Thoracic aorta (tissue), 2 donors: Measurements from ENCODE around the gene DDX27. TPM values are rescaled to one million over a fixed set of nuclear protein-coding genes. Genes with fewer than 3 reads are reported as not detected.

Source experiments
- ATAC-seq: fragments of 150-250 bp; one replicate; pipeline ENCODE4 v1.8.0; 2017; ENCODE audit warnings: low read depth; ENCODE audit not compliant: insufficient number of reproducible peaks, low FRiP score
- DNase-seq: peaks from one replicate; pipeline ENCODE4 v3.0.0-alpha.2; 2020; ENCODE audit warnings: low spot score
- H3K27ac ChIP-seq, 2 donors: fragments of 200-600 bp; sonication (generic); 1 replicate in 1 of 2; 2 replicates in 1 of 2; pipeline ENCODE4 v1.5.1; 2016; ENCODE audit warnings: mild to moderate bottlenecking in 2 of 2, moderate library complexity in 2 of 2
- H3K27me3 ChIP-seq: fragments of 200-600 bp; sonication (generic); replicated peaks from 2 replicates; pipeline ENCODE4 v1.6.0; 2016; ENCODE audit warnings: mild to moderate bottlenecking; ENCODE audit not compliant: insufficient read depth
- H3K36me3 ChIP-seq: fragments of 200-600 bp; sonication (generic); one replicate; pipeline ENCODE4 v1.5.1; 2016
- H3K4me1 ChIP-seq, 2 donors: fragments of 200-600 bp; sonication (generic); 1 replicate in 1 of 2; 2 replicates in 1 of 2; pipeline versions ENCODE4 v1.5.1 to v1.6.0; 2016; ENCODE audit warnings: low read depth in 2 of 2, mild to moderate bottlenecking in 1 of 2; ENCODE audit not compliant: control insufficient read depth in 1 of 2
- H3K4me3 ChIP-seq: fragments of 200-600 bp; sonication (generic); 2 replicates; pipeline ENCODE4 v1.5.1; 2016; ENCODE audit warnings: mild to moderate bottlenecking
- H3K9me3 ChIP-seq: fragments of 200-600 bp; sonication (generic); 2 replicates; pipeline ENCODE4 v1.5.1; 2016
- CTCF ChIP-seq: fragments of 200-600 bp; sonication (generic); IDR thresholded peaks from one replicate; pipeline ENCODE4 v1.5.1; 2019; ENCODE audit warnings: antibody characterized with exemption
- total RNA-seq, 2 donors: library from RNA; depleted of rRNA; stranded (reverse); fragments of >200 nt; gene quantifications; one replicate each; pipeline versions ENCODE4 v1.1.0 to v1.2.3, GENCODE V29; 2016

Gene DDX27
- total RNA-seq, 2 donors from 2014 or later, result 35.3 to 35.9 TPM

GRCh38 chr20:49282584-49283171, 63.5 kb downstream of the DDX27 start:
- Histone ChIP-seq H3K27me3 (no peaks in the 10 kb centered on the region), H3K27ac (no peak overlapping the region), H3K4me1 (peaks cover 13 to 42% of the 10 kb centered on the region in 2 donors), H3K36me3 (peaks cover 70% of the 10 kb centered on the region), H3K4me3 (no peak overlapping the region), H3K9me3 (peaks cover 25% of the 10 kb centered on the region)
- DNase-seq (no peak), ATAC-seq (no peak)
- TF ChIP-seq CTCF, result no peak

GRCh38 chr20:49283176-49283702, 64.0 kb downstream of the DDX27 start:
- Histone ChIP-seq H3K4me1 (peaks cover 13 to 45% of the 10 kb centered on the region in 2 donors), H3K27ac (no peak overlapping the region), H3K27me3 (no peaks in the 10 kb centered on the region), H3K36me3 (peaks cover 70% of the 10 kb centered on the region), H3K4me3 (no peak overlapping the region), H3K9me3 (peaks cover 25% of the 10 kb centered on the region)
- no peak for DNase-seq
- ATAC-seq, result no peak
- TF ChIP-seq CTCF, result no peak

- no peaks in the 10 kb centered on the region for H3K27me3 ChIP-seq
- no peak for TF ChIP-seq CTCF
- peaks cover 25% of the 10 kb centered on the region for H3K9me3 ChIP-seq
- no peak for ATAC-seq
- H3K27ac ChIP-seq, result no peak overlapping the region
- H3K4me3 ChIP-seq, result no peak overlapping the region
- H3K36me3 ChIP-seq, result peaks cover 72% of the 10 kb centered on the region
- DNase-seq, result no peak
- H3K4me1 ChIP-seq, result peaks cover 13 to 44% of the 10 kb centered on the region in 2 donors
These were observed 64.7 kb downstream of the DDX27 start for GRCh38 chr20:49283703-49284625.

- DNase-seq, result no peak
- H3K36me3 ChIP-seq, result peaks cover 78% of the 10 kb centered on the region
- H3K4me3 ChIP-seq, result no peak overlapping the region
- H3K4me1 ChIP-seq, result peaks cover 11 to 35% of the 10 kb centered on the region in 2 donors
- peaks cover 25% of the 10 kb centered on the region for H3K9me3 ChIP-seq
- no peak for ATAC-seq
- no peak overlapping the region for H3K27ac ChIP-seq
- no peak for TF ChIP-seq CTCF
- no peaks in the 10 kb centered on the region for H3K27me3 ChIP-seq
These were observed 65.6 kb downstream of the DDX27 start for GRCh38 chr20:49284818-49285217.

GRCh38 chr20:49285233-49285668, 66.0 kb downstream of the DDX27 start:
- DNase-seq, result no peak
- no peak for TF ChIP-seq CTCF
- Histone ChIP-seq H3K36me3 (peaks cover 81% of the 10 kb centered on the region), H3K9me3 (peaks cover 25% of the 10 kb centered on the region), H3K4me3 (no peak overlapping the region), H3K27ac (no peak overlapping the region), H3K4me1 (peaks cover 7 to 31% of the 10 kb centered on the region in 2 donors), H3K27me3 (no peaks in the 10 kb centered on the region)
- no peak for ATAC-seq
